Cardiac muscle cell (in vitro differentiated cells and primary cell): ENCODE results near the gene DGKB. TPM values are rescaled to one million over a fixed set of nuclear protein-coding genes. Genes with fewer than 3 reads are reported as not detected.
"Not testable (repeated sequence)": the region's sequence is repeated elsewhere in the genome, so short reads cannot be mapped to it uniquely, and the experiment has no call there.

Experiments
- DNase-seq, 2 donors: peaks; one replicate each; pipeline versions ENCODE4 v3.0.0 to v3.0.0-alpha.2; 2010 to 2017; ENCODE audit warnings: low read depth in 1 of 2, low spot score in 1 of 2
- H3K27ac ChIP-seq: fragments of 200-600 bp; sonication (generic); 2 replicates; pipeline ENCODE4 v1.5.1; 2016
- H3K27me3 ChIP-seq: fragments of 200-600 bp; sonication (generic); 2 replicates; pipeline ENCODE4 v1.6.0; 2016; ENCODE audit warnings: control low read depth
- H3K36me3 ChIP-seq: fragments of 200-600 bp; sonication (generic); 2 replicates; pipeline ENCODE4 v1.5.1; 2016; ENCODE audit warnings: control low read depth
- H3K4me1 ChIP-seq: fragments of 200-600 bp; sonication (generic); 2 replicates; pipeline ENCODE4 v1.8.1; 2017; ENCODE audit warnings: low read depth, mild to moderate bottlenecking, mixed run types
- H3K4me3 ChIP-seq: fragments of 200-600 bp; sonication (generic); 2 replicates; pipeline ENCODE4 v1.5.1; 2016; ENCODE audit warnings: mild to moderate bottlenecking
- H3K9me3 ChIP-seq: fragments of 200-600 bp; sonication (generic); 2 replicates; pipeline ENCODE4 v1.5.1; 2017; ENCODE audit warnings: low read depth, mild to moderate bottlenecking, control low read depth
- polyA plus RNA-seq: library from polyadenylated mRNA; unstranded; fragments of >200 nt; fragmentation: Nextera tagmentation; extraction: Ambion mirVana; gene quantifications from 2 replicates; pipeline ENCODE4 v1.2.1, GENCODE V29; 2016
- total RNA-seq: library from RNA; depleted of rRNA; stranded (reverse); fragments of >200 nt; gene quantifications from 2 replicates; pipeline ENCODE4 v1.2.3, GENCODE V29; 2016
- TF ChIP-seq, protein P1 (sequence below): IDR thresholded peaks from 2 replicates; pipeline ENCODE4 v1.5.1; 2012; ENCODE audit warnings: low read depth, mild to moderate bottlenecking, low read length

DGKB gene
- total and polyA plus RNA-seq, 2 experiments from 2014 or later, result 0.07 to 0.86 TPM

DNA sequence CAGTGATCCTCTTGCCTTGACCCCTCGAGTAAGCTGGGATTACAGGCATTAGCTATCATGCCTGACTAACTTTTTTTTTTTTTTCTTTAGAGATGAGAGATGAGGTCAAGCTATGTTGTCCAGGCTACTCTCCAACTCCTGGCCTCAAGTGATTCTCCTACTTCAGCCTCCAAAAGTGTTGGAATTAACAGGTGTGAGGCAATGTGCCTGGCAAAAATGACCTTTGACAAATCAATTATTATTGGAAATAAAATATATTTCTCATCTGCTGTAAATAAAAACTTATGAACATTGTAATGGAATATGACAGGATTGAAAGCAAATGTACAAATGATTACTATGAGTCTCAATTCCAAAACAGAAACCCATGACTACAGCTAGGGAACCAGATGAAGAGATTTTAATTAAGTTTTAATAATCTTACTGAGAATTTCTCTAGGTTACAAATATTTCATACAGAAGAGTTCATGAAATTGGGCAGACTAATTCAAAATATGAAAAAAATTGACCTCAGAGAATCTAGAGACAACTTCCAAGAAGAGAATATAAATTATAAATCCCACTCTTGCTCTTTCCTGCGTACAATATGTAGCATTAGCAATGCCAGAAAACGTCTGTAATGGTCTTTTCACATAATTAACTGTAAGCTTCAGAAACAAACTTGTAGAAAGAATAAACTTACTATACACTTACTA is 414.7 kb downstream of the DGKB start:
- no peaks in the 10 kb centered on the region for H3K27me3 ChIP-seq
- H3K27ac ChIP-seq, result no peak overlapping the region
- H3K9me3 ChIP-seq, result no peaks in the 10 kb centered on the region
- TF ChIP-seq, protein P1, sequence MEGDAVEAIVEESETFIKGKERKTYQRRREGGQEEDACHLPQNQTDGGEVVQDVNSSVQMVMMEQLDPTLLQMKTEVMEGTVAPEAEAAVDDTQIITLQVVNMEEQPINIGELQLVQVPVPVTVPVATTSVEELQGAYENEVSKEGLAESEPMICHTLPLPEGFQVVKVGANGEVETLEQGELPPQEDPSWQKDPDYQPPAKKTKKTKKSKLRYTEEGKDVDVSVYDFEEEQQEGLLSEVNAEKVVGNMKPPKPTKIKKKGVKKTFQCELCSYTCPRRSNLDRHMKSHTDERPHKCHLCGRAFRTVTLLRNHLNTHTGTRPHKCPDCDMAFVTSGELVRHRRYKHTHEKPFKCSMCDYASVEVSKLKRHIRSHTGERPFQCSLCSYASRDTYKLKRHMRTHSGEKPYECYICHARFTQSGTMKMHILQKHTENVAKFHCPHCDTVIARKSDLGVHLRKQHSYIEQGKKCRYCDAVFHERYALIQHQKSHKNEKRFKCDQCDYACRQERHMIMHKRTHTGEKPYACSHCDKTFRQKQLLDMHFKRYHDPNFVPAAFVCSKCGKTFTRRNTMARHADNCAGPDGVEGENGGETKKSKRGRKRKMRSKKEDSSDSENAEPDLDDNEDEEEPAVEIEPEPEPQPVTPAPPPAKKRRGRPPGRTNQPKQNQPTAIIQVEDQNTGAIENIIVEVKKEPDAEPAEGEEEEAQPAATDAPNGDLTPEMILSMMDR, result no peak
- H3K4me3 ChIP-seq, result no peak overlapping the region
- DNase-seq, result no peak
- no peaks in the 10 kb centered on the region for H3K36me3 ChIP-seq
- no peaks in the 10 kb centered on the region for H3K4me1 ChIP-seq

DNA sequence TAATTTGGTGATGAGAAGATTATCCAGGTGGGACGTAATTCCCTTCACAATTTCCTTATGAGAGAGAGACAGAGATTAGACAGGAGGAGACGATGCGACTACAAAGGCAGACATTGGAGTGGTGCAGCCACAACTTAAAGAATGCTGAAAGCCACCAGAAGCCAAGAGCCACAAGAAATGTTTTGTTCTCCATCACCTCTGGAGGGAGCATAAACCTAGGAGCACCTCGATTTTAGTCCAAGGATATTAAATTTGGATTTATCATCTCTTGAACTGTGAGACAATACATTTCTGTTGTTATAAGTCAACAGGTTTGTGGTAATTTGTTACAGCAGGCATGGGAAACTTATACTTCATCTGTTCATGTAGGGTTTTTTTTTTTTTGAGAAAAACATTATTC is 418.9 kb downstream of the DGKB start:
- DNase-seq, result no peak
- Histone ChIP-seq H3K27ac (no peak overlapping the region), H3K36me3 (no peaks in the 10 kb centered on the region), H3K9me3 (no peaks in the 10 kb centered on the region), H3K4me1 (no peaks in the 10 kb centered on the region), H3K27me3 (no peaks in the 10 kb centered on the region), H3K4me3 (no peak overlapping the region)
- TF ChIP-seq, protein P1, result no peak

DNA sequence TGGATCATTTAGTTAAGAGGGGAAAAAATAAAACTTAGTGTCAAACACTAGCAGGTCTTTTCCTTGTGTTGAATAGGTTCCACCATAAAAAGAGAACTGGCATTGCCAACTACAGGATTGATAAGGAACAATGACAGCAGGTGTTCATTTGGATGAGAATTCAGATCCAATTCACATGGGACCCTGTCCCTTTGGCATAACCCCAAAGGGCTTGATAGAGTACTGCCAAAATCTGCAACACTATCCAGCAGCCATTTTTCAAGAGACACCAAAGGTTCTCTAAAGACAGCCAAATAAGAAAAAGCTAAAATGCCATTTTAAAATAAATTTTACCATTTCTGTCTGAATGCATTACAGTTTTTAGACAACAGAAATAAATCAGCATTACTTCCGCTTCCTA is 422.3 kb downstream of the DGKB start:
- no peaks in the 10 kb centered on the region for H3K27me3 ChIP-seq
- H3K4me3 ChIP-seq, result no peak overlapping the region
- DNase-seq, result no peak
- no peaks in the 10 kb centered on the region for H3K9me3 ChIP-seq
- H3K27ac ChIP-seq, result no peak overlapping the region
- H3K36me3 ChIP-seq, result no peaks in the 10 kb centered on the region
- no peaks in the 10 kb centered on the region for H3K4me1 ChIP-seq
- TF ChIP-seq, protein P1, result no peak

DNA sequence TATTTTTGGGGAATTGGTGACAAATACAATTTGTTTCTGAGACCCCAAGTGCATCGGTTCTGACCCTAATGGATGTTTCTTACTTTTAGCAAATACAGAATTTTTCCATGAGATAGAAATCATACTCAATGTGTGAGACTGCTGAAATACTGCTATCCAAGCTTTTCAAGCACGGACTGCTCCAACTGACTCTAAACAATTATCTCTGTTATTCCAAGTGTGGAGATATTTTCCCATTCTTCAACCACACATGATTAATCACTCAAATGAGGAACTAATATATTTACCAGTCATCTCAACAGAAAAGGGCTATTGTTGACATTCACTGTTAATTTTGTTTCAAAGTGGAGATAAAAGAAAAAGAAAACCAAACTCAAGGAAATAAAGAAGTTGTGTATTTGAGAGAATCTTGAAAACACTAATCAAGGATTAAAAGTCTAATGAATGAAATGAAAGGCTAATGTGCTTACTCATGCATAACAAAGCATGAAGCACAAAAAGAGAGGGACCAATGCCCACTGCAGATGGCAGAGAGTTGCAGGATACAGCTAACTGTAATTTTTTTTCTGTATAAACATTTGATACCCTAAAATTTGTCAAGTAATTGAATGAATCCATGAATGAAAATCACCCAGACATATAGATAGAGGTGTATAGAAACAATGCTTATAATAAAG is 423.6 kb downstream of the DGKB start:
- H3K36me3 ChIP-seq, result no peaks in the 10 kb centered on the region
- no peak overlapping the region for H3K4me3 ChIP-seq
- no peaks in the 10 kb centered on the region for H3K27me3 ChIP-seq
- no peak overlapping the region for H3K27ac ChIP-seq
- H3K9me3 ChIP-seq, result no peaks in the 10 kb centered on the region
- TF ChIP-seq, protein P1, result no peak
- H3K4me1 ChIP-seq, result no peaks in the 10 kb centered on the region
- DNase-seq, result no peak

DNA sequence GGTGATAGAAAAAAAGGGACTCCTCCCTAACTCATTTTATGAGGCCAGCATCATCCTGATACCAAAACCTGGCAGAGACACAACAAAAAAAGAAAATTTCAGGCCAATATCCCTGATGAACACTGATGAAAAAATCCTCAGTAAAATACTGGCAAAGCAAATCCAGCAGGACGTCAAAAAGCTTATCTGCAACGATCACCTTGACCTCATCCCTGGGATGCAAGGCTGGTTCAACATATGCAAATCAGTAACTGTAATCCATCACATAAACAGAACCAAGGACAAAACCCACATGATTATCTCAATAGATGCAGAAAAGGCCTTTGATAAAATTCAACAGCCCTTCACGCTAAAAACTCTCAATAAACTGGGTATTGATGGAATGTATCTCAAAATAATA is 440.8 kb downstream of the DGKB start:
- H3K4me1 ChIP-seq, H3K36me3 ChIP-seq, DNase-seq, H3K27me3 ChIP-seq, H3K4me3 ChIP-seq, H3K27ac ChIP-seq, H3K9me3 ChIP-seq: not testable (repeated sequence)

DNA sequence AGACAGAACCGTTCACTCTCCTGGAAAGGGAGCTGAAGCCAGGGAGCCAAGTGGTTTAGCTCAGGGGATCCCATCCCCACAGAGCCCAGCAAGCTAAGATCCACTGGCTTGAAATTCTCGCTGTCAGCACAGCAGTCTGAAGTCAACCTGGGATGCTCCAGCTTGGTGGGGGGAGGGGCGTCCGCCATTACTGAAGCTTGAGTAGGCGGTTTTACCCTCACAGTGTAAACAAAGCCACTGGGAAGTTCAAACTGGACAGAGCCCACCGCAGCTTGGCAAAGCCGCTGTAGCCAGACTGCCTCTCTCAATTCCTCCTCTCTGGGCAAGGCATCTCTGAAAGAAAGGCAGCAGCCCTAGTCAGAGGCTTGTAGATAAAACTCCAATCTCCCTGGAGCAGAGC is 443.7 kb downstream of the DGKB start:
- H3K27me3 ChIP-seq, H3K4me3 ChIP-seq, H3K27ac ChIP-seq, DNase-seq, H3K9me3 ChIP-seq, H3K36me3 ChIP-seq: not testable (repeated sequence)
- peaks cover 11% of the 10 kb centered on the region for H3K4me1 ChIP-seq
